PC-9 (cell line): ENCODE measurements around the gene LMAN2.

Source experiments
- CTCF ChIP-seq: fragments of 200-600 bp; sonication (generic); conservative IDR thresholded peaks from 2 replicates; pipeline ENCODE4 v1.6.1; 2017; ENCODE audit warnings: mixed run types, antibody characterized with exemption, mild to moderate bottlenecking, moderate library complexity
- EZH2 ChIP-seq: fragments of 200-600 bp; sonication (generic); IDR thresholded peaks from 2 replicates; pipeline ENCODE4 v1.8.0; 2017; ENCODE audit warnings: antibody characterized with exemption, low read depth

- TF ChIP-seq EZH2 (no peak), CTCF (no peak)
Observed at GRCh38 chr5:177359451-177359851, 8.0 kb upstream of the LMAN2 start.
